HG02973 (cell line): Measurements from ENCODE around the gene PYCR2.
A peak's percentile ranks its signal among the peaks of the same experiment; 100 is the strongest.
"Not testable (repeated sequence)": the region's sequence is repeated elsewhere in the genome, so short reads cannot be mapped to it uniquely, and the experiment has no call there.

Source experiments
- ATAC-seq: cut with Tn5 transposase; IDR thresholded peaks from one replicate; pipeline ENCODE4 v1.9.1; 2021; ENCODE audit warnings: moderate library complexity; ENCODE audit not compliant: unreplicated experiment

PYCR2 gene

GRCh38 chr1:225923692-225924555, at the start of gene PYCR2:
Gene PYCR2, minus strand, starts transcription at chr1:225924250. Its CDS starts 140 bp downstream, at chr1:225924110.
- peak; percentile 98 for ATAC-seq

- ATAC-seq, result no peak
Measured at GRCh38 chr1:225973158-225973557, 49.1 kb upstream of the PYCR2 start.

- ATAC-seq, result no peak
Measured at GRCh38 chr1:225972344-225973152, 48.5 kb upstream of the PYCR2 start.

GRCh38 chr1:225970592-225971157, 46.6 kb upstream of the PYCR2 start:
- not testable (repeated sequence) for ATAC-seq

DNA sequence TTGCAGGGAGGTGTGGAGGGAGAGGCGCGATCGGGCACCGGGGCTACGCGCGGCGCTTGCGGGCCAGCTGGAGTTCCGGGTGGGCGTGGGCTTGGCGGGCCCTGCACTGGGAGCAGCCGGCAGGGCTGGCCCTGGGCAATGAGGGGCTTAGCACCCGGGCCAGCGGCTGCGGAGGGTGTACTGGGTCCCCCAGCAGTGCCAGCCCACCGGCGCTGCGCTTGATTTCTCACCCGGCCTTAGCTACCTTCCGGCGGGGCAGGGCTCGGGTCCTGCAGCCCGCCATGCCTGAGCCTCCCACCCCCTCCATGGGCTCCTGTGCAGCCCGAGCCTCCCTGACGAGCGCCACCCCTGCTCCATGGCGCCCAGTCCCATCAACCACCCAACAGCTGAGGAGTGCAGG, 45.7 kb upstream of the PYCR2 start:
- ATAC-seq, result not testable (repeated sequence)

DNA sequence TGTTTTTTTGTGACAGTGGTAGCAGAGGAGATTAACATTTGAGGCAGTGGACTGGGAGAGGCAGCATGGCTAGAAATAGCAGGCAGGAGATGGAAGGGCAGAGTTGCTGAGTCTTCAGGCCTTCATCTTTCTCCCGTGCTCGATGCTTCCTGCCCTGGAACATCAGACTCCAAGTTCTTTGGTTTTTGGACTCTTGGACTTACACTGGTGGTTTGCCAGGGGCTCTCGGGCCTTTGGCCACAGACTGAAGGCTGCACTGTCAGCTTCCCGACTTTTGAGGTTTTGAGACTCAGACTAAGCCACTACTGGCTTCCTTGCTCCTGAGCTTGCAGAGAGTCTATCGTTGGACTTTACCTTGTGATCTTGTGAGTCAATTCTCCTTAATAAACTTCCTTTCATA, 41.2 kb upstream of the PYCR2 start:
- no peak for ATAC-seq

DNA sequence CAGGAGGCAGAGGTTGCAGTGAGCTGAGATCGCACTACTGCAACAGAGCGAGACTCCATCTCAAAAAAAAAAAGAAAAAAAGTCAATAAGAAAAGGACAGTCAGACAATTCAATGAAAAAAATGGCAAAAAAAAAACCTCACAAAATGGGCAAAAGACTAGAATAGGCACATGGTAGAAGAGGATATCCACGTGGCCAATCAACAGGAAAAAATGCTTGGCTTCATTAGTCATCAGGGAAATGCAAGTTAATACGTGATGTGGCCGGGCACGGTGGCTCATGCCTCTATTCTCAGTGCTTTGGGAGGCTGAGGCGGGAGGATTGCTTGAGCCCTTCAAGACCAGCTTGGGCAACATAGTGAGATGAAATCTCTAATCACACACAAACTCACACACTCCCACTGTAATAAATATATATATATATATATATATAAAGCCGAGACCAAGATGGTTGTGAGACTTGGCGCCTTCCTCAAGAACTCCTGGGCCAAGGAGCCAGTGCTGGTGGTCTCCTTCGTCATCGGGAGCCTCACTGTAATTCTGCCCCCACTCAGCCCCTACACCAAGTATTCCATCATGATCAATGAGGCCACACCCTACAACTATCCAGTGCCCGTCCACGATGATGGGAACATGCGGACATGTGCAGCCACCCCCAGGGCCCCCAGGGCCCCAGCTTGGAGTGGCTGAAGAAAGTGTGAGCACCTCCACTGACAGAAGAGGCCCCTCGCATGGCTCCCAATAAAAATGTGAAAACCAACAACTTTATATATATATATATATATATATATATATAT, 39.9 kb upstream of the PYCR2 start:
- no peak for ATAC-seq

DNA sequence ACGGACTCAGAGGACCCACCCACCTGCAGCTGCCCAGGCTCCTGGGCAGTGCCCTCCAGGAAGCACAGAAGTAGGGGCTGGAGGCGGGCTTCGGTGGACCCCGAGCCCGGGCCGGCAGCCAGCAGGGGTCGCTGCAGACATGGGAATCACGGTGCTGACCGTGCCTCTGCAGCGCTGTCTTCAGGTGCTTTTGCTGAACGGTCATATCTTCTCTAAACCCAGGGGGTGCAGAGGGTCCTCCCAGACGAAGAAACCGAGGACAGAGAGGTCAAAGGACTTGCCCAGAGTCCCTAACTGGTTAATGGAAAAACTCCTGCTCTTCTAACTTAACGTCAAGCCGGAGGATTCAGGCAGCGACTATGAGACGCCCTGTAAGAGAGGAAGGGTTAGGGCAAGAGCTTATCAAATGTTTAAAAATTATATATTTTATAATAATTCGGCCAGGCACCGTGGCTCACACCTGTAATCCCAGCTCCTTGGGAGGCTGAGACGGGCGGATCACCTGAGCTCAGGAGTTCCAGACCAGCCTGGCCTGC, 38.5 kb upstream of the PYCR2 start:
- peak; percentile 88 for ATAC-seq

- no peak for ATAC-seq
Measured at GRCh38 chr1:225961659-225962439, 37.8 kb upstream of the PYCR2 start.

- ATAC-seq, result no peak
Measured at GRCh38 chr1:225958041-225958440, 34.0 kb upstream of the PYCR2 start.

DNA sequence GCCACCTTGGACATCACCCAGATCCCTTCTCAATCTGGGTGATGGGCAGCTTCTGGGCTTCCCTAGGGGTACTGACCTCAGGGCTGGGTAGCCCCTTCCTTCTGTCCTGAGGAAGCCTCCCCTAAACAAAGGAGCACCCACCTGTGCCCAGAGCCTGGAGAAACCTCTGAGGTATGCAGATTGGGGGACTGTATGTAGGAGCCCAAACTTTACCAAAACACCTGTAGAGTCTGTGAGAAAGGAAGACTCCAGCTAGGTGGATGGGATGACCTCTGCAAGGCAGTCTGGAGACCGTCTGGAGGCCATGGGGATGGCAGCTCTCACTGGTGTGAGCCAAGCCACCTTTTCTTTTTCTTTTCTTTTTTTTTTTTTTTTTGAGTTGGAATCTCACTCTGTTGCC, 30.7 kb upstream of the PYCR2 start:
- no peak for ATAC-seq

GRCh38 chr1:225953315-225953714, 29.3 kb upstream of the PYCR2 start:
- ATAC-seq, result no peak

DNA sequence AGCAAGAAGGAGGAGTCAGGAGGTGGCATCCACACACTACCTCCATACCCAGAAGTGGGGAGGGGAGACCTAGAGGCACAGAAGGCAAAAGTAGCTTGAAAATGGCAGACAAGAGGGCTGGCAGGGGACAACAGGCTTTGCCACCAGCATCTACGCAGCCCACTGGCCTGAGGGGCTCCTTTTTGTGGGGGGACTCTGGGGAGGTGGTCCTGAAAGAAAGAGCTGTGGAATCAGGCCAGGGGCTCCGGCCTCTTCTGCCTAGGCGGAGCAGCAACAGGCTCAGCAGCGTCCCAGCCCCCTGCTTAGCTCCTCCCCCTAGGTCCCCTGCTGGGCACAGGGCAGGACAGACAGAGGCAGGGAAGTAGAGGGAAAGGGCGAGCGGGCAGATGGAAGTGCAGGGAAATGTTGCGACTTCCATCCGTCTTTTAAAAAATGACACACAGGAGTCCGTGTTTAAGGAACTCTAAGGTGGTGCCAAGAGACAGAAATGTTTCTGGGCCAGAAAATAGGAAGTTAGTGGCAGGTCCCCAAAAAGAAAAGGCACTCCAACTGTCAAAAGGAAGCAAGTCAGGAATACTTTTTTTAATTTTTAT, 27.0 kb upstream of the PYCR2 start:
- ATAC-seq, result no peak

- no peak for ATAC-seq
Measured at GRCh38 chr1:225949041-225949440, 25.0 kb upstream of the PYCR2 start.

GRCh38 chr1:225946803-225947202, 22.8 kb upstream of the PYCR2 start:
- ATAC-seq, result no peak

DNA sequence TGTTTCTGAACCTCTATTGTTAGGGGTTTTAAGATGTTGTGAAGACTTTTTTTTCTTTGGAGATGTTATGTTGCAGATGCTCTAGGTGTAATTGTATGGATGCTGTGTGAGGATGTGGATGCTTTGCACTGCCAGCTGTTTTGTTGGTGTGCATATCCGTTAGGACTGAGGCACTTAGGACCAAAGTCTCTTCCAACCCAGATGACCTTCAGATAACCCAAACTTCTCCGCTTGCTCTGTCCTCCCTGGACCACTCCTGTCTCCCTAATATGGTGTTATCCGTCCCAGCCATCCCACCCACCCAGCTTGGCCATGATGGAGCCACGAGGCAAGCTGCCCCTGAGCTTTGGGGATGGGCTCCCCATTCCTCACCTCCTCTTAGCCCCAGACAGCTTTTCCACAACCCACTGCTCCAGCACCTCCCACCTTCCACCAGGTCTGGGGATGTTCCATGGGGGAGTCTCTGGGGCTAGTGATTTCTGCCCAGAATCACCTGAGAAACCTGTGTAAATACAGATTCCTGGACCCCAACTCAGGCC, 22.1 kb upstream of the PYCR2 start:
- ATAC-seq, result no peak

DNA sequence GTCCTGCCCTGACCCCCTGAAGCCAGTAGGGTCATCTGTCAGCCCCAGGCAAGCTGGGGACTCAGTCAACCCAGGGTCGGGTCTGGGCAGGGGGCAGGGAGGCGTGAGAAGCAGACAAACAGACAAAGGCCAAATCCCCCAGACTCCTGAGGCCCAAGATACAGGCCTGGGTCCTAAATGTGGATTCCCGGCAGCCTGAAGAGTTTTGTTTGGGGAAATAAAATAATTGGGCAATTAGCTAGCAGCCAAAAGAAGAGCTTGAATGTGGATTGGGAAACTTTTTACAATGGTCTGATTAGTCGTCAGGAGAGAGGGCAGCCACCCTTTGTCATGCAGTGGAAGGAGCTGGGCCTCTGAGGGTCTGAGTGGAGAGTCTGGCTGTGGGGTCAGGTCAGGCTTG, 21.5 kb upstream of the PYCR2 start:
- no peak for ATAC-seq

GRCh38 chr1:225944951-225945350, 20.9 kb upstream of the PYCR2 start:
- ATAC-seq, result peak; percentile 88

DNA sequence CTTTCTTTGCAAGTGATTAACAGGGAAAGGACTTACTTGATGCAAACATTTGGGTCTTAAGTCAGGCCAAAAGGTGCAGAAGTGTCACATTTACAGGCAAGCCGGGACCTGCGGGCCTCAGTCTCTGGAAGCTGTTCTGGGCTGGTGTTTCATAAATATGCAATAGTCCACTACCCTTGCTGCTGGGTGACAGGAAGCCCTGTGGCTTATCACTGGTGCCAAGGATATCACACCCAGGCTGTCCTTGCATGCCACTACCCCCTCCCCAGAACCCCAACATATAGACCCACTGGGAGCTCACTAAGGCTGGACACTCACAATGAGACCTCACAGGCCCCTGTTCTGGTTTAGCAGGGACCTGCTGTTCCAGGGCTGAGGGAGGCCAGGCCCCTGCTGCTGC, 20.3 kb upstream of the PYCR2 start:
- ATAC-seq, result no peak
